Ishikawa (cell line): ENCODE measurements around the gene KCNJ4.

Experiments used
- EP300 ChIP-seq: IDR thresholded peaks from 2 replicates; pipeline ENCODE4 v1.6.1; 2012; ENCODE audit warnings: borderline replicate concordance
- FOXM1 ChIP-seq: IDR thresholded peaks from 2 replicates; pipeline ENCODE4 v1.6.1; 2012; ENCODE audit warnings: low read depth, borderline replicate concordance
- REST ChIP-seq: IDR thresholded peaks from 2 replicates; pipeline ENCODE4 v1.6.1; 2012; ENCODE audit warnings: low read depth, mild to moderate bottlenecking
- TEAD4 ChIP-seq: IDR thresholded peaks from 2 replicates; pipeline ENCODE4 v1.6.1; 2012
- ZBTB7A ChIP-seq: IDR thresholded peaks from 2 replicates; pipeline ENCODE4 v1.6.1; 2012; ENCODE audit warnings: low read depth

GRCh38 chr22:38437416-38437815, 17.6 kb downstream of the KCNJ4 start:
- TF ChIP-seq REST (no peak), FOXM1 (no peak), EP300 (no peak), TEAD4 (no peak), ZBTB7A (no peak)
